Neuronal stem cell (in vitro differentiated cells): ENCODE data around the gene GLOD4.
"Not testable (repeated sequence)": the region's sequence is repeated elsewhere in the genome, so short reads cannot be mapped to it uniquely, and the experiment has no call there.

Experiments
- DNase-seq: peaks from one replicate; pipeline ENCODE4 v3.0.0-alpha.2; 2013; ENCODE audit warnings: low spot score
- H2AFZ ChIP-seq: one replicate; pipeline ENCODE4 v1.6.1; 2013; ENCODE audit warnings: mild to moderate bottlenecking, low read length, inconsistent platforms
- H2AK5ac ChIP-seq: 2 replicates; pipeline ENCODE4 v1.6.1; 2013; ENCODE audit warnings: low read depth, mild to moderate bottlenecking, inconsistent platforms, low read length, moderate library complexity, mixed read lengths
- H2BK120ac ChIP-seq: 2 replicates; pipeline ENCODE4 v1.6.1; 2013; ENCODE audit warnings: low read depth, mild to moderate bottlenecking, inconsistent platforms, low read length, moderate library complexity, mixed read lengths
- H2BK12ac ChIP-seq: one replicate; pipeline ENCODE4 v1.6.1; 2013; ENCODE audit warnings: low read length, inconsistent platforms
- H2BK15ac ChIP-seq: 2 replicates; pipeline ENCODE4 v1.6.1; 2013; ENCODE audit warnings: mild to moderate bottlenecking, low read length, inconsistent platforms, mixed read lengths
- H2BK5ac ChIP-seq: one replicate; pipeline ENCODE4 v1.6.1; 2013; ENCODE audit warnings: inconsistent platforms, mild to moderate bottlenecking, low read length, moderate library complexity
- H3K14ac ChIP-seq: one replicate; pipeline ENCODE4 v1.6.1; 2013; ENCODE audit warnings: low read length, inconsistent platforms
- H3K18ac ChIP-seq: 2 replicates; pipeline ENCODE4 v1.6.1; 2013; ENCODE audit warnings: low read length, inconsistent platforms
- H3K23ac ChIP-seq: 2 replicates; pipeline ENCODE4 v1.6.1; 2013; ENCODE audit warnings: low read depth, mild to moderate bottlenecking, mixed read lengths, low read length, inconsistent platforms; ENCODE audit not compliant: poor library complexity
- H3K27ac ChIP-seq: replicated peaks from 3 replicates; pipeline ENCODE4 v1.5.1; 2013; ENCODE audit warnings: low read length, inconsistent platforms
- H3K27me3 ChIP-seq, 3 experiments: 2 replicates each; pipeline ENCODE4 v1.6.1; 2013; ENCODE audit warnings: low read length in 3 of 3, mild to moderate bottlenecking in 2 of 3, inconsistent platforms in 1 of 3, low read depth in 1 of 3, mixed read lengths in 1 of 3, moderate library complexity in 1 of 3; ENCODE audit not compliant: control insufficient read depth in 3 of 3, insufficient read depth in 3 of 3
- H3K36me3 ChIP-seq, 2 donors: replicated peaks in 1 of 2; 2 replicates each; pipeline ENCODE4 v1.6.1; 2013; ENCODE audit warnings: low read length in 2 of 2; ENCODE audit not compliant: control insufficient read depth in 2 of 2, insufficient read depth in 2 of 2
- H3K4ac ChIP-seq: 2 replicates; pipeline ENCODE4 v1.6.1; 2013; ENCODE audit warnings: inconsistent platforms, mild to moderate bottlenecking, low read length, moderate library complexity
- H3K4me1 ChIP-seq, 2 donors: 1 replicate in 1 of 2; 2 replicates in 1 of 2; pipeline ENCODE4 v1.6.1; 2013; ENCODE audit warnings: low read length in 2 of 2, low read depth in 1 of 2; ENCODE audit not compliant: control insufficient read depth in 2 of 2, insufficient read depth in 1 of 2
- H3K4me2 ChIP-seq: one replicate; pipeline ENCODE4 v1.6.1; 2013; ENCODE audit warnings: mild to moderate bottlenecking, low read length, inconsistent platforms; ENCODE audit not compliant: insufficient read depth, poor library complexity, severe bottlenecking
- H3K4me3 ChIP-seq, 2 donors: 2 replicates each; pipeline ENCODE4 v1.5.1; 2013; ENCODE audit warnings: low read length in 2 of 2, mild to moderate bottlenecking in 2 of 2, inconsistent platforms in 1 of 2, moderate library complexity in 1 of 2
- H3K79me1 ChIP-seq: one replicate; pipeline ENCODE4 v1.6.1; 2013; ENCODE audit warnings: low read depth, mild to moderate bottlenecking, inconsistent platforms, low read length, moderate library complexity
- H3K9ac ChIP-seq: one replicate; pipeline ENCODE4 v1.6.1; 2013; ENCODE audit warnings: mild to moderate bottlenecking, low read depth, low read length, inconsistent platforms; ENCODE audit not compliant: poor library complexity
- H3K9me3 ChIP-seq, 2 donors: replicated peaks in 1 of 2; 2 replicates each; pipeline versions ENCODE3 to v1.6.1; 2013; ENCODE audit warnings: low read length in 2 of 2, mild to moderate bottlenecking in 2 of 2, inconsistent platforms in 1 of 2, low read depth in 1 of 2, mixed read lengths in 1 of 2, moderate library complexity in 1 of 2; ENCODE audit not compliant: control insufficient read depth in 2 of 2, insufficient read depth in 1 of 2
- H4K8ac ChIP-seq: one replicate; pipeline ENCODE4 v1.6.1; 2013; ENCODE audit warnings: low read depth, mild to moderate bottlenecking, inconsistent platforms, low read length, moderate library complexity
- H4K91ac ChIP-seq: one replicate; pipeline ENCODE4 v1.6.1; 2013; ENCODE audit warnings: low read length, low read depth, mild to moderate bottlenecking, inconsistent platforms; ENCODE audit not compliant: poor library complexity
- WGBS, 2 donors: extraction: QIAGEN DNeasy Blood & Tissue Kit; methylation state at CpG; one replicate each; pipeline ENCODE4 v1.1.7; 2013; ENCODE audit warnings: missing lambda C conversion rate in 2 of 2, mixed read lengths in 1 of 2; ENCODE audit not compliant: insufficient read length in 2 of 2, insufficient replicate concordance in 1 of 2; ENCODE audit errors: extremely low coverage in 2 of 2; 5-methylcytosine and 5-hydroxymethylcytosine counted together

Gene GLOD4

DNA sequence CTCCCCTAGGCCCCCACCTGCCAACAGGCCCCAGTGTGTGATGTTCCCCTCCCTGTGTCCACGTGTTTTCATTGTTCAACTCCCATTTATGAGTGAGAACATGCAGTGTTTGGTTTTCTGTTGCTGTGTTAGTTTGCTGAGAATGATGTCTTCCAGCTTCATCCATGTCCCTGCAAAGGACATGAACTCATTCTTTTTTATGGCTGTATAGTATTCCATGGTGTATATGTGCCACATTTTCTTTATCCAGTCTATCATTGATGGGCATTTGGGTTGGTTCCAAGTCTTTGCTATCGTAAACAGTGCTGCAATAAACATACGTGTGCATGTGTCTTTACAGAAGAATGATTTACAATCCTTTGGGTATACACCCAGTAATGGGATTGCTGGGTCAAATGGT lies 47.5 kb upstream of the GLOD4 start:
- not testable (repeated sequence) for H2AK5ac ChIP-seq, H3K18ac ChIP-seq, H2BK120ac ChIP-seq, H2BK15ac ChIP-seq, H3K4me2 ChIP-seq, H3K4me1 ChIP-seq, H4K91ac ChIP-seq, H2BK5ac ChIP-seq, H3K14ac ChIP-seq, H3K23ac ChIP-seq, H2AFZ ChIP-seq, DNase-seq, H3K27me3 ChIP-seq, H3K4me3 ChIP-seq, H4K8ac ChIP-seq, H3K79me1 ChIP-seq, H3K9ac ChIP-seq, H3K27ac ChIP-seq, H2BK12ac ChIP-seq, H3K4ac ChIP-seq
- no CpG with 5 or more reads among the region's 3 CpGs for WGBS, 2 donors
- H3K9me3 ChIP-seq: peaks cover 10 to 27% of the 10 kb centered on the region in 2 donors
- H3K36me3 ChIP-seq: peaks cover 7 to 29% of the 10 kb centered on the region in 2 donors

DNA sequence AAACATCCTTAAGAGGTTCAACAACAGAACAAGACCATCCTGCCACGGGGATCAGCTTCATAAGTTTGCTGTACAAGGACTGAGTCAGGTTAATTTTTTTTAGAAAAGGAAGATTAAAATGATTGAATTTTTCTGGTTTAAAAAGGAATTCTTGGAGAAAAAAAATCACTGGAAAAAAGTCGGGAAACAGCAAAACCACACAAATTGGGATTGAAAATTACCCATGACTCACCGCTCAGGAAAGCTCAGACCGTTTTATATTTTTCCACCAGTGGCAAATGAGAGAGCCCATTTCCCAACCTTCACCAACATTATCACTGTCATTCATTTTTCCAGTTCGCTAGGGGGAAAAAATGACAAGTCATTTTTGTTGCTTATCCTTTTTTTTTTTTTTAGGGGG lies 46.7 kb upstream of the GLOD4 start:
- no peak overlapping the region for H2AFZ ChIP-seq
- no peaks in the 10 kb centered on the region for H3K27me3 ChIP-seq
- H2BK12ac ChIP-seq: no peak overlapping the region
- peaks cover 7 to 36% of the 10 kb centered on the region in 2 donors for H3K36me3 ChIP-seq
- H3K4me2 ChIP-seq: no peak overlapping the region
- no peak overlapping the region for H3K27ac ChIP-seq
- no peak overlapping the region for H2BK120ac ChIP-seq
- H2BK5ac ChIP-seq: no peak overlapping the region
- H4K8ac ChIP-seq: no peak overlapping the region
- peaks cover 7 to 26% of the 10 kb centered on the region in 2 donors for H3K9me3 ChIP-seq
- no peak overlapping the region for H2BK15ac ChIP-seq
- DNase-seq: no peak
- H3K23ac ChIP-seq: no peak overlapping the region
- H3K4ac ChIP-seq: no peak overlapping the region
- no peak overlapping the region for H3K9ac ChIP-seq
- no peak overlapping the region for H3K14ac ChIP-seq
- H2AK5ac ChIP-seq: no peak overlapping the region
- no peaks in the 10 kb centered on the region for H3K4me1 ChIP-seq
- H3K18ac ChIP-seq: no peak overlapping the region
- no CpG with 5 or more reads among the region's 5 CpGs for WGBS, 2 donors
- H3K79me1 ChIP-seq: peaks cover 7% of the 10 kb centered on the region
- no peak overlapping the region for H3K4me3 ChIP-seq
- H4K91ac ChIP-seq: no peak overlapping the region

DNA sequence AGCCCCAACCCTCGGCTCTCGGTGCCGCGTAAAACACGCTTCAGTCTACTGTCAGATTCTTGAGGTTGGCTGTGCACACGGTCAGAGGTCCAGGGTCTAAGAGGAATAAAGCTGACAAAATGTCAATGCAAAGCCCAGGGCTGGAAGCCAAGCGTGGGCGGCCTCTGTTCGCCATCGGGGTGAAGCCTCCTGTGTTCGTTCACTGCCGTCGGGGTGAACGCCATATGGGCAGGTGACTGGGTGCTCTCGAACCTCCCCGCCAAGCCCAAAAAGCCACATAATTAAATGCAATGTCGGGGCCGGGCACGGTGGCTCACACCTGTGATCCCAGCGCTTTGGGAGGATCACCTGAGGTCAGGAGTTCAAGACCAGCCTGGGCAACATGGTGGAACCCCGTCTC lies 44.7 kb upstream of the GLOD4 start:
- DNase-seq: no peak
- H3K9me3 ChIP-seq: peaks cover under 1 to 10% of the 10 kb centered on the region in 2 donors
- peak overlapping the region; percentile 62 for H2BK5ac ChIP-seq
- WGBS, 2 donors: no CpG with 5 or more reads among the region's 21 CpGs
- no peak overlapping the region for H3K23ac ChIP-seq
- H3K4me1 ChIP-seq: no peaks in the 10 kb centered on the region
- H3K9ac ChIP-seq: peak overlapping the region; percentile 44
- no peak overlapping the region for H3K4ac ChIP-seq
- H3K36me3 ChIP-seq: peaks cover 16 to 48% of the 10 kb centered on the region in 2 donors
- H3K4me3 ChIP-seq: no peak overlapping the region
- H2BK120ac ChIP-seq: no peak overlapping the region
- H3K18ac ChIP-seq: peak overlapping the region; percentile 19
- no peak overlapping the region for H3K27ac ChIP-seq
- no peak overlapping the region for H2AK5ac ChIP-seq
- H2AFZ ChIP-seq: no peak overlapping the region
- H2BK15ac ChIP-seq: peak overlapping the region; percentile 6
- H3K27me3 ChIP-seq: no peaks in the 10 kb centered on the region
- peaks cover 5% of the 10 kb centered on the region for H3K79me1 ChIP-seq
- no peak overlapping the region for H4K91ac ChIP-seq
- H3K14ac ChIP-seq: no peak overlapping the region
- H4K8ac ChIP-seq: no peak overlapping the region
- H3K4me2 ChIP-seq: no peak overlapping the region
- H2BK12ac ChIP-seq: no peak overlapping the region

DNA sequence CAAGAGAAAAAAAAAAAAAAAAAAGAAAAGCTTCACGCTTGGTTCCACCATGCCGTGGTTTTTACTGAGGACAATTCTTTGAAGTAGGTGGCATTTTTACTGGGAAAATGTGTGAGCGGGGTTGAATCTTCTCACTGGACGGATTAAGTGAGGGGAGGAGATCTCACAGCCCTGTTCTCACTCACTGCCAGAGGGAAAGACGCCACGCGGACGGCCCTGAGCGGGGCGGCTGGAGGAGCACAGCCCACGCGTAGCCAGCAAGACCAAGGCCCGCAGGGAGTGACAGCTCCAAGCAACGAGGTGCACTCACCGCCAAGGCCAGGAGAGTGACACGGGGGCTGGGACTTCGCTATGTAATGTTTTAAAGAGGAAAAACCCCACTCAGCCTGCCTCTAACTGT lies 43.1 kb upstream of the GLOD4 start:
- Histone ChIP-seq H2BK15ac (no peak overlapping the region), H3K4me3 (no peak overlapping the region), H2BK5ac (no peak overlapping the region), H3K4ac (no peak overlapping the region), H3K9me3 (peaks cover 0 to 4% of the 10 kb centered on the region in 2 donors), H3K79me1 (peaks cover 5% of the 10 kb centered on the region), H4K8ac (no peak overlapping the region), H2AK5ac (no peak overlapping the region), H3K4me2 (no peak overlapping the region), H3K27me3 (no peaks in the 10 kb centered on the region), H3K27ac (no peak overlapping the region), H3K36me3 (peaks cover 16 to 50% of the 10 kb centered on the region in 2 donors), H2BK12ac (no peak overlapping the region), H2AFZ (no peak overlapping the region), H3K9ac (no peak overlapping the region), H2BK120ac (no peak overlapping the region), H3K4me1 (no peaks in the 10 kb centered on the region), H3K23ac (no peak overlapping the region), H3K18ac (no peak overlapping the region), H3K14ac (no peak overlapping the region), H4K91ac (no peak overlapping the region)
- no peak for DNase-seq
- no CpG with 5 or more reads among the region's 17 CpGs for WGBS, 2 donors
